Measurements from ENCODE around the gene CIAO1. TPM values are rescaled to one million over a fixed set of nuclear protein-coding genes. Genes with fewer than 3 reads are reported as not detected.

The CIAO1 gene
- total RNA-seq, 2 donors from 2014 or later, result 108 to 135 TPM

GRCh38 chr2:96262306-96262705, 3.7 kb upstream of the CIAO1 start:
- intact Hi-C loops (cut with DNase I), result loop anchor here (5.0 kb wide), 1 partner anchor 125 kb away; the partner anchor contains the start of gene ASTL
- 39% methylated on average over 2 of the region's 2 CpGs for WGBS
- Histone ChIP-seq H3K4me3 (no peak overlapping the region), H3K36me3 (no peaks in the 10 kb centered on the region), H3K4me1 (replicated peaks) (peaks cover 9% of the 10 kb centered on the region), H3K9me3 (no peaks in the 10 kb centered on the region), H3K27ac (no peak overlapping the region), H3K27me3 (replicated peaks; ENCODE audit: insufficient read depth) (no peaks in the 10 kb centered on the region)
- no peak for DNase-seq (ENCODE audit: low spot score)
- TF ChIP-seq POLR2A (IDR thresholded peaks at IDR 0.05) (no peak), POLR2AphosphoS5 (IDR thresholded peaks at IDR 0.05) (peak; percentile 11), CTCF (IDR thresholded peaks at IDR 0.05) (no peak)

- intact Hi-C loops (cut with DNase I), result loop anchor here (2.0 to 5.0 kb wide), 2 partner anchors 55 to 127 kb away; partner anchors contain the start of genes ASTL and STARD7
- Histone ChIP-seq H3K4me1 (replicated peaks) (peaks cover 9% of the 10 kb centered on the region), H3K36me3 (peaks cover 0 to 11% of the 10 kb centered on the region in 2 donors), H3K9me3 (no peaks in the 10 kb centered on the region), H3K27me3 (replicated peaks; ENCODE audit: insufficient read depth) (no peaks in the 10 kb centered on the region), H3K27ac (no peak overlapping the region), H3K4me3 (peak overlapping the region in 1 of 2 donors; percentile 97)
- no peak for TF ChIP-seq CTCF (IDR thresholded peaks at IDR 0.05)
- no peak for TF ChIP-seq POLR2AphosphoS5 (IDR thresholded peaks at IDR 0.05)
- TF ChIP-seq POLR2A (IDR thresholded peaks at IDR 0.05), result no peak
- DNase-seq (ENCODE audit: low spot score), result no peak
- 77% methylated on average over 4 of the region's 4 CpGs for WGBS
These were observed 1.9 kb upstream of the CIAO1 start for GRCh38 chr2:96264086-96264485.

- H3K36me3 ChIP-seq, result peaks cover 0 to 11% of the 10 kb centered on the region in 2 donors
- WGBS, result 14% methylated on average over 29 of the region's 33 CpGs
- H3K4me1 ChIP-seq (replicated peaks), result peaks cover 9% of the 10 kb centered on the region
- no peaks in the 10 kb centered on the region for H3K27me3 ChIP-seq (replicated peaks; ENCODE audit: insufficient read depth)
- H3K9me3 ChIP-seq, result no peaks in the 10 kb centered on the region
- intact Hi-C loops (cut with DNase I), result loop anchor here (2.0 to 5.0 kb wide), 2 partner anchors 56 to 128 kb away; partner anchors contain the start of genes ASTL and STARD7
- peak overlapping the region; percentile 79 to 80 for H3K27ac ChIP-seq
- TF ChIP-seq POLR2AphosphoS5 (IDR thresholded peaks at IDR 0.05) (no peak), CTCF (IDR thresholded peaks at IDR 0.05) (no peak), POLR2A (IDR thresholded peaks at IDR 0.05) (no peak)
- no peak for DNase-seq (ENCODE audit: low spot score)
- peak overlapping the region; percentile 96 to 97 for H3K4me3 ChIP-seq
These were observed 1.2 kb upstream of the CIAO1 start for GRCh38 chr2:96264656-96265348.

- DNase-seq (ENCODE audit: low spot score), result no peak
- Histone ChIP-seq H3K4me1 (replicated peaks) (peaks cover 9% of the 10 kb centered on the region), H3K27ac (peak overlapping the region; percentile 79 to 80), H3K4me3 (peak overlapping the region; percentile 96 to 97), H3K9me3 (no peaks in the 10 kb centered on the region), H3K27me3 (replicated peaks; ENCODE audit: insufficient read depth) (no peaks in the 10 kb centered on the region), H3K36me3 (peaks cover 0 to 11% of the 10 kb centered on the region in 2 donors)
- intact Hi-C loops (cut with DNase I), result loop anchor here (2.0 kb wide), 1 partner anchor 57 kb away; the partner anchor contains the start of gene STARD7
- WGBS, result under 1% methylated on average over 44 of the region's 49 CpGs
- TF ChIP-seq POLR2A (IDR thresholded peaks at IDR 0.05) (no peak), POLR2AphosphoS5 (IDR thresholded peaks at IDR 0.05) (no peak), CTCF (IDR thresholded peaks at IDR 0.05) (no peak)
These were observed 631 bp upstream of the CIAO1 start for GRCh38 chr2:96265349-96265839.

Measured in prostate gland (tissue), 2 donors.